Transverse colon (tissue), 4 donors: ENCODE results near the gene SF3B2.

Source experiments
- EP300 ChIP-seq: sonication (generic); formaldehyde crosslinking; IDR thresholded peaks from one replicate; pipeline ENCODE4 v1.6.1; 2017; ENCODE audit warnings: antibody characterized with exemption, low read depth
- POLR2A ChIP-seq: fragments of 450-650 bp; IDR thresholded peaks from one replicate; pipeline ENCODE4 v1.6.1; 2016; ENCODE audit warnings: antibody characterized with exemption, mild to moderate bottlenecking, moderate library complexity
- POLR2AphosphoS5 ChIP-seq, 3 donors: sonication (generic); formaldehyde crosslinking; IDR thresholded peaks; one replicate each; pipeline ENCODE4 v1.6.1; 2016; ENCODE audit warnings: antibody characterized with exemption in 3 of 3
- TF ChIP-seq, protein P1 (sequence below), 5 experiments: fragments of 200-600 bp in 3 of 5; fragments of 450-650 bp in 2 of 5; sonication (generic) in 3 of 5; IDR thresholded peaks; 1 replicate in 2 of 5; 2 replicates in 3 of 5; pipeline ENCODE4 v1.5.1; 2016 to 2017; ENCODE audit warnings: antibody characterized with exemption in 5 of 5, inconsistent platforms in 3 of 5, mild to moderate bottlenecking in 2 of 5, moderate library complexity in 1 of 5

DNA sequence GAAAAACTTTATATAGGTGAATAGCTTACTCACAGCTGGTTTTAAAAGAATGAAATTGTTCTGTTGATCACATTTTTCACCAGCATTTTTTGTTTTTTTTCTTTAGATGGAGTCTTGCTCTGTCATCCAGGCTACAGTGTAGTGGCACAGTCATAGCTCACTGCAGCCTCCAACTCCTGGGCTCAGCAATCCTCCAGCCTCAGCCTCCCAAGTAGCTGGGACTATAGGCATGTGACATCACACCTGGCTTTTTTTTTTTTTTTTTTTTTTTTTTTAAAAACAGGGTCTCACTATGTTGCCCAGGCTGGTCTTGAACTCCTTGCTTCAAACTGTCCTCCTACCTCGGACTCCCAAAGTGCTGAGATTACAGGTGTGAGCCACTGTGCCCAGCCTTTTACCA lies 21.5 kb downstream of the SF3B2 start:
- TF ChIP-seq, protein P1, sequence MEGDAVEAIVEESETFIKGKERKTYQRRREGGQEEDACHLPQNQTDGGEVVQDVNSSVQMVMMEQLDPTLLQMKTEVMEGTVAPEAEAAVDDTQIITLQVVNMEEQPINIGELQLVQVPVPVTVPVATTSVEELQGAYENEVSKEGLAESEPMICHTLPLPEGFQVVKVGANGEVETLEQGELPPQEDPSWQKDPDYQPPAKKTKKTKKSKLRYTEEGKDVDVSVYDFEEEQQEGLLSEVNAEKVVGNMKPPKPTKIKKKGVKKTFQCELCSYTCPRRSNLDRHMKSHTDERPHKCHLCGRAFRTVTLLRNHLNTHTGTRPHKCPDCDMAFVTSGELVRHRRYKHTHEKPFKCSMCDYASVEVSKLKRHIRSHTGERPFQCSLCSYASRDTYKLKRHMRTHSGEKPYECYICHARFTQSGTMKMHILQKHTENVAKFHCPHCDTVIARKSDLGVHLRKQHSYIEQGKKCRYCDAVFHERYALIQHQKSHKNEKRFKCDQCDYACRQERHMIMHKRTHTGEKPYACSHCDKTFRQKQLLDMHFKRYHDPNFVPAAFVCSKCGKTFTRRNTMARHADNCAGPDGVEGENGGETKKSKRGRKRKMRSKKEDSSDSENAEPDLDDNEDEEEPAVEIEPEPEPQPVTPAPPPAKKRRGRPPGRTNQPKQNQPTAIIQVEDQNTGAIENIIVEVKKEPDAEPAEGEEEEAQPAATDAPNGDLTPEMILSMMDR (IDR thresholded peaks at IDR 0.05), result no peak
- no peak for TF ChIP-seq POLR2A
- TF ChIP-seq POLR2AphosphoS5 (IDR thresholded peaks at IDR 0.05), result no peak
- TF ChIP-seq EP300, result no peak
